HUDEP-2 (cell line): ENCODE measurements around the gene KRT72.

Experiments used
- DNase-seq, 76 experiments: peaks; one replicate each; lab custom pipeline; 2025; ENCODE audit not compliant: unreplicated experiment in 76 of 76; lab: John Stamatoyannopoulos, UW

KRT72 gene

GRCh38 chr12:52600941-52601481 is at the start of gene KRT72:
KRT72 (minus strand) TSS chr12:52601463; CDS start chr12:52601452, 11 bp downstream.
- DNase-seq, result no peak

- DNase-seq, result no peak
Observed at GRCh38 chr12:52650520-52651081, 49.3 kb upstream of the KRT72 start.

- DNase-seq, result no peak
Observed at GRCh38 chr12:52649066-52649465, 47.8 kb upstream of the KRT72 start.

GRCh38 chr12:52648012-52648550 is 46.8 kb upstream of the KRT72 start:
- no peak for DNase-seq

- DNase-seq, result no peak
Observed at GRCh38 chr12:52647601-52648000, 46.3 kb upstream of the KRT72 start.

GRCh38 chr12:52646613-52647012 is 45.4 kb upstream of the KRT72 start:
- no peak for DNase-seq

GRCh38 chr12:52645982-52646381 is 44.7 kb upstream of the KRT72 start:
- DNase-seq, result peak in 3 of 76 experiments; percentile 14 to 19 (median 16)

GRCh38 chr12:52645120-52645761 is 44.0 kb upstream of the KRT72 start:
- peak in 4 of 76 experiments; percentile 4 to 39 (median 20) for DNase-seq

GRCh38 chr12:52644078-52644415 is 42.8 kb upstream of the KRT72 start:
- no peak for DNase-seq

GRCh38 chr12:52643233-52644077 is 42.2 kb upstream of the KRT72 start:
- DNase-seq, result no peak

- DNase-seq, result no peak
Observed at GRCh38 chr12:52641468-52641867, 40.2 kb upstream of the KRT72 start.

GRCh38 chr12:52637299-52637698 is 36.0 kb upstream of the KRT72 start:
- no peak for DNase-seq

- DNase-seq, result no peak
Observed at GRCh38 chr12:52636592-52637258, 35.5 kb upstream of the KRT72 start.

GRCh38 chr12:52636189-52636588 is 34.9 kb upstream of the KRT72 start:
- DNase-seq, result no peak

GRCh38 chr12:52634266-52635056 is 33.2 kb upstream of the KRT72 start:
- DNase-seq, result peak in 56 of 76 experiments; percentile 5 to 80 (median 52)

GRCh38 chr12:52633383-52633782 is 32.1 kb upstream of the KRT72 start:
- DNase-seq, result no peak

GRCh38 chr12:52632656-52633055 is 31.4 kb upstream of the KRT72 start:
- DNase-seq, result no peak

GRCh38 chr12:52631676-52632459 is 30.6 kb upstream of the KRT72 start:
- DNase-seq, result no peak

- DNase-seq, result no peak
Observed at GRCh38 chr12:52631264-52631663, 30.0 kb upstream of the KRT72 start.
